Skeletal muscle tissue (tissue), 4 donors: ENCODE results near the gene ADAM17. TPM values are rescaled to one million over a fixed set of nuclear protein-coding genes. Genes with fewer than 3 reads are reported as not detected.
"Not testable (repeated sequence)": the region's sequence is repeated elsewhere in the genome, so short reads cannot be mapped to it uniquely, and the experiment has no call there.

Experiments
- H3K27ac ChIP-seq: one replicate; pipeline ENCODE4 v1.7.0; 2013; ENCODE audit warnings: mild to moderate bottlenecking, low read depth, low read length, inconsistent platforms
- H3K27me3 ChIP-seq, 3 donors: one replicate each; pipeline ENCODE4 v1.7.0; 2013; ENCODE audit warnings: low read length in 3 of 3; ENCODE audit not compliant: control insufficient read depth in 3 of 3, insufficient read depth in 3 of 3
- H3K36me3 ChIP-seq, 3 donors: one replicate each; pipeline ENCODE4 v1.7.0; 2013; ENCODE audit warnings: low read length in 3 of 3; ENCODE audit not compliant: control insufficient read depth in 3 of 3, insufficient read depth in 3 of 3
- H3K4me1 ChIP-seq, 3 donors: one replicate each; pipeline ENCODE4 v1.7.0; 2013; ENCODE audit warnings: low read length in 3 of 3, mild to moderate bottlenecking in 3 of 3; ENCODE audit not compliant: control insufficient read depth in 3 of 3, insufficient read depth in 3 of 3
- H3K4me3 ChIP-seq, 3 donors: one replicate each; pipeline ENCODE4 v1.7.0; 2013; ENCODE audit warnings: low read length in 3 of 3
- H3K9ac ChIP-seq, 3 donors: one replicate each; pipeline ENCODE4 v1.7.0; 2013; ENCODE audit warnings: low read length in 3 of 3, mild to moderate bottlenecking in 3 of 3, moderate library complexity in 2 of 3, low read depth in 1 of 3
- H3K9me3 ChIP-seq, 3 donors: one replicate each; pipeline ENCODE4 v1.7.0; 2013; ENCODE audit warnings: low read length in 3 of 3; ENCODE audit not compliant: control insufficient read depth in 3 of 3
- total RNA-seq: library from RNA; depleted of rRNA; stranded (reverse); fragments of >200 nt; gene quantifications from one replicate; pipeline ENCODE4 v1.2.3, GENCODE V29; 2014
- donor health status: Osteomylitis.

Gene ADAM17
- total RNA-seq, 1 donor from 2014 or later: 20.4 TPM

DNA sequence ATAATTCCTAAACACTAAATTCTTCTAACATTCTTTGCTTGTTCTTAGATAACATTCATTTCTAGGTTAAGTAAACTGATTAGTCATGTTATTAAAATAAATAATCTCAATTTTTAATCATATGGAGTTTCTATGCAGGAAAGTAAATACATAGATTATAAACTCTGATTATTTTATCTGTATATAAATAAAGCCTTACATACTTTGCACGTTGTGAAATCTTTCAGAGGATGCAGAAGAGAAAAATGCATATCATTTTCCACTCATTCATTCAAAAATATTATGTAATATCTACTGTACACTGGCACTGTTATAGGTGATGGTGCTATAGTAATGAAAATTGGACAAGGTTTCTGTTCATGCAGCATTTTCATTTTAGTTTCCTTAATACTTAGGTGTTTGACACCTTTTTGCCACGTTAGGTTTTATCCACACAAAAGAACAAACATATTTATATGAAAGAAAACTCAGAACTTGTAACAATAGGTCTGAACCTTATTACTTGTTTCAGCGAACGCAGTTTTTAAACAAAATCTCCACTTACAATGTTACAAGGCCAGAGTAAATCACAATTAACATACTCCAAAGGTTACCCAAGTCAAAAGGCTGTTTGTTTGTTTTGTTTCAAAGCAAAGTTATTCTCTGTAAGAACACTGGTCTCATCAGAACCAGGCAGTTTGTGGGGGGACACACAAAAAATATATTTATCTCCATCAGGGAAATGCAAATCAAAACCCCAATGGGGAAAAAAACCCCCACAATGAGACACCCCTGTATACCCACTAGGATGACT, 27.4 kb downstream of the ADAM17 start:
- H3K27me3 ChIP-seq: no peaks in the 10 kb centered on the region
- H3K4me3 ChIP-seq: no peak overlapping the region
- H3K36me3 ChIP-seq: peaks cover 0 to 19% (median 13%) of the 10 kb centered on the region in 3 donors
- H3K9me3 ChIP-seq: no peaks in the 10 kb centered on the region
- no peak overlapping the region for H3K27ac ChIP-seq
- no peak overlapping the region for H3K9ac ChIP-seq
- H3K4me1 ChIP-seq: no peaks in the 10 kb centered on the region

- H3K4me1 ChIP-seq: no peaks in the 10 kb centered on the region
- no peak overlapping the region for H3K4me3 ChIP-seq
- no peak overlapping the region for H3K9ac ChIP-seq
- H3K9me3 ChIP-seq: no peaks in the 10 kb centered on the region
- peaks cover 0 to 26% (median 21%) of the 10 kb centered on the region in 3 donors for H3K36me3 ChIP-seq
- no peaks in the 10 kb centered on the region for H3K27me3 ChIP-seq
- no peak overlapping the region for H3K27ac ChIP-seq
These were observed 30.4 kb downstream of the ADAM17 start for GRCh38 chr2:9525266-9525665.

GRCh38 chr2:9524291-9524690, 31.3 kb downstream of the ADAM17 start:
- Histone ChIP-seq H3K4me1 (no peaks in the 10 kb centered on the region), H3K9me3 (no peaks in the 10 kb centered on the region), H3K9ac (no peak overlapping the region), H3K4me3 (no peak overlapping the region), H3K36me3 (peaks cover 4 to 34% (median 27%) of the 10 kb centered on the region in 3 donors), H3K27me3 (no peaks in the 10 kb centered on the region), H3K27ac (no peak overlapping the region)

DNA sequence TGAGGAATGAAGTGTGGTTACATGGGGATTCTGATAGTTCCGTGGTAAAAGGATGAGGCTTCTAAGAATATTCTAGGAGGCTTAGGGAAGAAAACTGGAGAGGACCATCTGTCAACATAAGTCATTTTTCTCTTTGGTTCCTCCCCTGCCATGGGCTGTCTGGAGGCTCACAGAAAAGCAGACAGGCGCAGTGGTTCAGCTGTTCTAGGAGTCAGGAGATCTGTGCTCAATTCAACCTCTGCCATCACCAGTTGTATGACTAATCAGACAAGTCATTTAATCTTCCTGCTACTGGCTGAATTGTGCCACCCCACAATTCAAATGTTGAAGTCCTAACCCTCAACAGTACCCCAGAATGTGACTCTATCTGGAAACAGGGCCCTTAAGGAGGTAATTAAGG, 36.4 kb downstream of the ADAM17 start:
- Histone ChIP-seq H3K9me3 (no peaks in the 10 kb centered on the region), H3K27ac (no peak overlapping the region), H3K4me3 (no peak overlapping the region), H3K36me3 (peaks cover 7 to 42% (median 38%) of the 10 kb centered on the region in 3 donors), H3K9ac (no peak overlapping the region), H3K27me3 (no peaks in the 10 kb centered on the region), H3K4me1 (no peaks in the 10 kb centered on the region)

GRCh38 chr2:9518780-9519179, 36.9 kb downstream of the ADAM17 start:
- Histone ChIP-seq H3K27ac (no peak overlapping the region), H3K9ac (no peak overlapping the region), H3K36me3 (peaks cover 7 to 42% (median 38%) of the 10 kb centered on the region in 3 donors), H3K4me1 (no peaks in the 10 kb centered on the region), H3K9me3 (no peaks in the 10 kb centered on the region), H3K4me3 (no peak overlapping the region), H3K27me3 (no peaks in the 10 kb centered on the region)

- H3K9ac ChIP-seq: no peak overlapping the region
- H3K36me3 ChIP-seq: peaks cover 10 to 41% (median 40%) of the 10 kb centered on the region in 3 donors
- no peak overlapping the region for H3K4me3 ChIP-seq
- no peaks in the 10 kb centered on the region for H3K27me3 ChIP-seq
- no peak overlapping the region for H3K27ac ChIP-seq
- H3K9me3 ChIP-seq: no peaks in the 10 kb centered on the region
- no peaks in the 10 kb centered on the region for H3K4me1 ChIP-seq
These were observed 37.5 kb downstream of the ADAM17 start for GRCh38 chr2:9518163-9518562.

DNA sequence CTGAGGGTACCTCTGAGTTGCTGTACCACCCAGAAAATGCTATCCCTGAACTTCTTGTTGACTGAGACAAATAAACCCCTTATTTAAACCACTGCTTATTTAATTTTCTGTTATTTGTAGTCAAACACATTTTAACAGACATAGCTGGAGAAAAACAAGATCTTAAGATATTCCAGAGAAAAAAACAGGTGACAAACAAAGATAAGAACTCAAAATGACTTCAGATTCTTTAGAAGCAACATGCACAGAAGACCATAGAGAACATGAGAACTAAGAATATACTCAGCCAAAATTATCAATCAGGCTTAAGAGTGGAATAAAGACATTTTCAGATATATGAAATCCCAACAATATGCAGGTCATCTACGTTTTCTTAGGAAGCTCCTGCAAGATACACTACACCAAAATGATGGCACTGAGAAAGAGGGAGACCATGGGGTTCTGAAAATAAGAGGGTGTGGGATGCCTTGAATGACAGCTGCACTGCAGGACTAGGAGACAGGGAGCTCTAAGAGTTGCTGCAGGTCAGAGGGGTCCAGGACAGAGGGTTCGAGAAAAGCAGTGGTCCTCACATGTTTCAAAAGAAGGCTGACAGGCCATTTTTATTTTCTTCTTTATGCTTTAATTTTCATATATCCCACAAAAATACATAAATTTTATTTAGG, 38.4 kb downstream of the ADAM17 start:
- Histone ChIP-seq H3K36me3 (peaks cover 10 to 41% (median 41%) of the 10 kb centered on the region in 3 donors), H3K9ac (no peak overlapping the region), H3K9me3 (no peaks in the 10 kb centered on the region), H3K4me1 (no peaks in the 10 kb centered on the region), H3K4me3 (no peak overlapping the region), H3K27me3 (no peaks in the 10 kb centered on the region), H3K27ac (no peak overlapping the region)

DNA sequence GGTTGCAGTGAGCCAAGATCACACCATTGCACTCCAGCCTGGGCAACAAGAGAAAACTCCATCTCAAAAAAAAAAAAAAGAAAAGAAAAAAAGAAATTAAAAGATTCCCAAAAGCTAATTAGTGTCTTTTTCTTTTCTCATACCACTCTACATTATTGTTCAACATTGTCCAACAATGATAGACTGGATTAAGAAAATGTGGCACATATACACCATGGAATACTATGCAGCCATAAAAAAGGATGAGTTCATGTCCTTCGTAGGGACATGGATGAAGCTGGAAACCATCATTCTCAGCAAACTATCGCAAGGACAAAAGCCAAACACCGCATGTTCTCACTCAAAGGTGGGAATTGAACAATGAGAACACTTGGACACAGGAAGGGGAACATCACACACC, 41.7 kb downstream of the ADAM17 start:
- H3K4me3 ChIP-seq, H3K4me1 ChIP-seq, H3K27ac ChIP-seq, H3K27me3 ChIP-seq, H3K9me3 ChIP-seq, H3K9ac ChIP-seq: not testable (repeated sequence)
- H3K36me3 ChIP-seq: peaks cover 6 to 26% (median 21%) of the 10 kb centered on the region in 3 donors

- Histone ChIP-seq H3K4me1 (no peaks in the 10 kb centered on the region), H3K27ac (no peak overlapping the region), H3K9ac (peak overlapping the region in 1 of 3 donors; percentile 9), H3K27me3 (no peaks in the 10 kb centered on the region), H3K9me3 (no peaks in the 10 kb centered on the region), H3K36me3 (peaks cover 3 to 29% (median 16%) of the 10 kb centered on the region in 3 donors), H3K4me3 (no peak overlapping the region)
These were observed 46.7 kb downstream of the ADAM17 start for GRCh38 chr2:9508931-9509330.

DNA sequence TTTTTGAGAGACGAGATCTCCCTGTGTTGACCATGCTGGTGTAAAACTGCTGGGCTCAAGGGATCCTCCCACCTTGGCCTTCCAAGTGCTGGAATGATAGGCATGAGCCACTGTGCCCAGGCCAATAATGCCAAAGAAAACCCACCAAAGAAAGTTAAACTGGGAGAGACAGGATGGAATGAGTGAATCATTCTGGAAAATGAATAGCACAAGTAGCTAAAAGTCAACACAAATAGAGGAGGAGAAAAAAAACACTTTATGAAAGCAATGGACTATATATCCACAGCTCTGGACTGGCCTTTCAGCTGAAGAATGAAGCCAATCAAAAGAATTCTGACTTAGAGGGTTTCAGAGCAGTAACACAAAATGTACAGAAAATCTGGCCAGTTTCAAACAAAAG, 57.4 kb downstream of the ADAM17 start:
- H3K36me3 ChIP-seq: peaks cover 38 to 49% (median 49%) of the 10 kb centered on the region in 3 donors
- H3K27me3 ChIP-seq: no peaks in the 10 kb centered on the region
- H3K4me3 ChIP-seq: no peak overlapping the region
- H3K9me3 ChIP-seq: no peaks in the 10 kb centered on the region
- no peak overlapping the region for H3K27ac ChIP-seq
- H3K9ac ChIP-seq: no peak overlapping the region
- no peaks in the 10 kb centered on the region for H3K4me1 ChIP-seq
